HG03097 (cell line): Measurements from ENCODE around the gene ABCA7.
A peak's percentile ranks its signal among the peaks of the same experiment; 100 is the strongest.

Source experiments
- ATAC-seq: cut with Tn5 transposase; IDR thresholded peaks from one replicate; pipeline ENCODE4 v1.9.1; 2021; ENCODE audit not compliant: unreplicated experiment, low FRiP score

The ABCA7 gene

DNA sequence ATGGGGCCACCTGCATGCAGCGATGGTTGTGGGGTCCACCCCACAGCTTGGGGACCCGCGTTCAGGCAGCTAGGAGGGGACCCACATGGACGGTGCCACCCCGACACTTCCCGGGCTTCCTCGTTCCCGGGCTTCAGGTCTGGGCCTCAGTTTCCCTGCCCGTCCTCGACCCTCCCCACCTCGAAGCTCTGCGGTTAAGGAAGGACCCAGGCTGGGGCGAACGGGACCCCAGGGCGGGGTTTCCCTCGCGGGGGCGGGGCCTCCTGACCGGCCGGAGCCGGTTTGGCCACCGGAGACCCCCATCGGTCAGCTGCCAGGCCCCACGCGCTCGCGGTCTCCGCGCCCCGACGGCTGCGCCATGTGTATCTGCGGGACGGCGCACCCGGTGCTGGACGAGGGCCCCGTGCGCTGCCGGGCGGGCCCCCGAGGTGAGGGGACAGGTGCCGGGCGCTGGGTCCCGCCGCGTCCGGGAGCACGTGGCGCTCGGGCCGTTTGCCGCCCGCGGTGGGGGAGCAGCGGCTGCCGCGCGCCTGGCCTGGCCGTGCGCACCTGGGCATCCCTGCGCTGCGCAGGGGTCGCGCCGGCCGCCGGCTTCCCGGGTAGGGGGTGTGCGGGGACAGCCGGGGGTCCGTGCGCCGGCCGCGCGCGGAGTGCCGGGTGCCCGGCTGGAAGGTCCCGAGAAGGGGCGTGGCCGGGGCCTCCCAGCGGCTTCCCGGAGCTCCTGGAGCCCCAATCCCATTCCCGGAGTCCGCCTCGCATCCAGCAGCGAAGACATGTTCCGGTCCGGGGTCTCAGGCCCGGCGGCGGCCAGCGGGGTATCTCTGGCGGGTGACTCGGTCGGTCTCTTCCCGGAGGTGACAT lies 31.3 kb downstream of the ABCA7 start:
- ATAC-seq = no peak

DNA sequence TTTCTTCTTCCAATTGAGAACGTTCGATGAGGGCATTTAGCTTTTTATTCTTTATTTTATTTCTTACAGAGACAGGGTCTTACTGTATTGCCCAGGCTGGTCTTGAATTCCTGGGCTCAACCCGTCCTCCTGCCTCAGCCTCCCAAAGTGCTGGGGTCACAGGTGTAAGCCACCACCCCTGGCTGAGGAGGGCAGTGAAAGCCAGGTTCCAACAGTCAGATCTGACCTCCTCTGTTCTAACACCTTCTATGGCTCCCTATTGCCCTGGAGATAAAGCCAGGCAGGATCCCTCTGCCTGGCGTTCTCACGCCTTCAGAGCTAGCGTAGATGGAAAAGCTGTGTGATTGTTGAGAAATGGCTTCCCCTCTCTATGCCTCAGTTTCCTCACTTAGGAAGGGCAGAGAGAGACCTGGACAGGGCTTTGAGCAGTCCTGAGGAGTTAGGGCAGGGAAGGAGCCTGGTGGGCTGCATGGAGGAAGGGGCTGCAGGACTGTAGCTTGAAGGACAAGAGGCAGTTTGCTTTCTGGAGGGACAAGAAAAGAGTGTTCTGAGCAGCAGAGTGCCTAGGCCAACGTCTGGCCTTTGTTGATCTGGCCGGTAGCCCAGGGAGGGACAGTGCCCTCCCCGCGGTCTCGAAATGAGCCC lies 32.6 kb downstream of the ABCA7 start:
- no peak for ATAC-seq

DNA sequence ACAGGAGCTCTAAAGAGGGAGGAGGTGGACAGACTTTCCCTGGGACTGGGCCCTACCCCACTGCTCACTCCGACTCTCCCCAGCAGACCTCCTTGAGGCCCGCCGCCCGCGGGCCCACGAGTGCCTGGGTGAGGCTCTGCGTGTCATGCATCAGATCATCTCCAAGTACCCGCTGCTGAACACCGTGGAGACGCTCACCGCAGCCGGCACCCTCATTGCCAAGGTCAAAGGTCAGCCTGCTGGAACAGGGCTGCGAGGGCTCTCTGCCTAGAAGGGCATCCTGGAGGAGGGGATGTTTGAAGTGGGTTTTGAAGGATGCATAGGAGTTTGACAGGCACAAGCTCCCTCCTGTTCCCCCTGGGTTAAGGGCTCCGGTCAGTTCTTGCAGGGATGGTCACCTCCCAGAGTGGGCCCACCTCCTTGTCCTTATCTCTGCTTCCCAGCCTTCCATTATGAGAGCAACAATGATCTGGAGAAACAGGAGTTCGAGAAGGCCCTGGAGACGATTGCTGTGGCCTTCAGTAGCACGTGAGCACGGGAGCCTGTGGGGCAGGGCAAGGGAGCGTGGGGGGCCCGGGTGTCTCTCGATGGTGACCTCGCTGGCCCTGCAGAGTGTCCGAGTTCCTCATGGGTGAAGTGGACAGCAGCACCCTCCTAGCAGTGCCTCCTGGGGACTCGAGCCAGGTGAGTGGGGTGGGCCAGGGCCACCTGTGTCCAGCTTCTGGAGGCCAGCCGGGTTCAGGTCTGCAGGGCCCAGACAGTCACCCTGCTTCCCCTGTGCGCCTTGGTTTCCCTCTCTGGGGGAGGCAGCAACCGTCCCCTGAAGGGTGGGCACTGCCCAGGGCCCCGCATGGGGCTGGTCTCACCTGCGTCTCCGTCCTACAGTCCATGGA lies 33.4 kb downstream of the ABCA7 start:
- ATAC-seq = no peak

DNA sequence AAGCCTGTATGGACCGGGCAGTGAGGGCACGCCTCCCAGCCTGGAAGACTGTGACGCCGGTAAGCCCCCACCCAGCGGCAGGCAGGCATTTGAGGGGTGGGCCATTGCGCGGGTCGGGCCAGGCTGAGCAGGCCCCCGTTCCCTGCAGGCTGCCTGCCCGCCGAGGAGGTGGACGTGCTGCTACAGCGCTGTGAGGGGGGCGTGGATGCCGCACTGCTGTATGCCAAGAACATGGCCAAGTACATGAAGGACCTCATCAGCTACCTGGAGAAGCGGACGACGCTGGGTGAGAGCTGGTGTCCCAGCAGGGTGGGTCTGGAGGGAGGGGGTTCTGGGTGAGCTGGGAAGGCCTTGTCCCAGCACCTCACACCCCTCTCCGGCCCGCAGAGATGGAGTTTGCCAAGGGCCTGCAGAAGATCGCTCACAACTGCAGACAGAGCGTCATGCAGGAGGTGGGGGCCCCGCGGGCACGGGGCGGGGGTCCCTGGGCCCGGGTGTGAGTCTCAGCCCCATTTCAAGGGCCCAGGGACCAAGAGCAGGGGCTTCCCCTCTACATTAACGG lies 34.1 kb downstream of the ABCA7 start:
- no peak for ATAC-seq

DNA sequence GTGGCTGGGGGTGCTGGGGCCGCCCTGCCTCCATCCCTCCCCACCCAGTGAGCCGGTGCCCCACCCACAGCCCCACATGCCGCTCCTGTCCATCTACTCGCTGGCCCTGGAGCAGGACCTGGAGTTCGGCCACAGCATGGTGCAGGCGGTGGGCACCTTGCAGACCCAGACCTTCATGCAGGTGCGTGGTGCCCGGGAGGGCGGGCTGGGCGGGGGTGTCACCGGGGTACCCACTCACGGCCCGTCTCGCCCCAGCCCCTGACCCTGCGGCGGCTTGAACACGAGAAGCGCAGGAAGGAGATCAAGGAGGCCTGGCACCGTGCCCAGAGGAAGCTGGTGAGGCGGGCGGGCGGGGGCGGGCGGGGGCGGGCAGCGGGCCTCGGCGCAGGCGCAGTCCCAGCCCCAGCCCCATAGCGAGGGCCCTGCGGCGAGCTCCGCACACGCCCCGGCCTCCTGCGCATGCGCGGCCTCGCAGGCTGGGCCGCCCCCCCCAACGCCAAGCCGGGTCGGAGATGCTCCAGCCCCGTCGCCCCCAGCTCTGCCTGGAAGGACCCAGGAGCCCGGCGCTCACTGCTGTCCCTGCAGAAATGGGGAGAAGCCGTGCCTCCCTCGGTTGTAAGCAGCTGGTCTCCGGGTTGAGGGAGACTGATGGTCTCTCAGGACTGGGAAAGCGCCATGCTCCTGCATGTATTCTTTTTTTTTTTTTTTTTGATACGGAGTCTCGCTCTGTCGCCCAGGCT lies 34.8 kb downstream of the ABCA7 start:
- peak; percentile 39 for ATAC-seq

DNA sequence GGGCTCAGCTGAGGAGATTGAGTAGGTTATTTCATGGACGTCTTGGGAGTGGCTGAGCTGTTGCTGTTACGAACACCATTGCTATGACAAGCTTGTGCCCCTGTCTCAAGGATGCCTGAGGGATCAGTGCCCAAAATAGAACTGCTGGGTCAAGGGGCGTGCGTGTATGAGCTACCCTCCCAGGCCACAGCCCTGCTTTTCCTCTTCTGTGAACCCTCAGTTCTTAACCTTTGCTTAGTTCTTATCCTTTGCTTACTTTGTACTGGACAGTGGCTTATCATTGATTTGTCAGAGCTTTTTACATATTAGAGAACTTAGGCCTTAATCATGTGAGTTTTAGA lies 36.1 kb downstream of the ABCA7 start:
- no peak for ATAC-seq

DNA sequence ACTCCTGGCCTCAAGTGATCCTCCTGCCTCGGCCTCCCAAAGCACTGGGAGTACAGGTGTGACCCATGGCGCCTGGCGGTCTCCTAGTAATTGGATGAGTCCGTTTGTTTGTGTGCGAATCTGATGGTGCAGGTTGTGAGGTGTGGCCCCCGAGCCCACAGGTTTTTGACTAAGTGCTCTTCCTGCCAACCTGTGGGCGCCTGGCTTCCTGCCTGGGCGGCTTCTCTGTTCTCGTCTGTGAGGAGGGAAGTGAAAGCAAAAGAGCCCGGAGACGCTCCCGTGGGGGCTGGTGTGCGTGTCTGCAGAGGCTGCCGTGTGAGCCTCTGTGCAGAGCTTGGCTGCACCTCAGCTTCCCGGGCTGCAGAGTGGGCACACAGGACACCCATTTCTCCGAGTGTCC lies 37.0 kb downstream of the ABCA7 start:
- peak; percentile 66 for ATAC-seq

DNA sequence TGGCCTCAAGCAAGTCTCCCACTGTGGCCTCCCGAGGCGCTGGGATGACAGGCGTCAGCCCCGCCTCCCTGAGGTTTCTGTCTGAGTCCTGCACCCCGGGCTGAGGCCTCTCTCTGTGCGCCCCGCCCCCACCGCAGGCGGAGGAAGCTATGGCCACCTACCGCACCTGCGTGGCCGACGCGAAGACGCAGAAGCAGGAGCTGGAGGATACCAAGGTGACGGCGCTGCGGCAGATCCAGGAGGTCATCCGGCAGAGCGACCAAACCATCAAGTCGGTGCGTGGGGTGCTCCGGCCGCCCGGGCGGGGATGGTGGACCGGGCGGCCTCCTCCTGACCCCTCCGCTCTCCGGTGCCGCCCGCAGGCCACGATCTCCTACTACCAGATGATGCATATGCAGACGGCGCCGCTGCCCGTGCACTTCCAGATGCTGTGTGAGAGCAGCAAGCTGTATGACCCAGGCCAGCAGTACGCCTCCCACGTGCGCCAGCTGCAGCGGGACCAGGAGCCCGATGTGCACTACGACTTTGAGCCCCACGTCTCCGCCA lies 39.7 kb downstream of the ABCA7 start:
- ATAC-seq = no peak

DNA sequence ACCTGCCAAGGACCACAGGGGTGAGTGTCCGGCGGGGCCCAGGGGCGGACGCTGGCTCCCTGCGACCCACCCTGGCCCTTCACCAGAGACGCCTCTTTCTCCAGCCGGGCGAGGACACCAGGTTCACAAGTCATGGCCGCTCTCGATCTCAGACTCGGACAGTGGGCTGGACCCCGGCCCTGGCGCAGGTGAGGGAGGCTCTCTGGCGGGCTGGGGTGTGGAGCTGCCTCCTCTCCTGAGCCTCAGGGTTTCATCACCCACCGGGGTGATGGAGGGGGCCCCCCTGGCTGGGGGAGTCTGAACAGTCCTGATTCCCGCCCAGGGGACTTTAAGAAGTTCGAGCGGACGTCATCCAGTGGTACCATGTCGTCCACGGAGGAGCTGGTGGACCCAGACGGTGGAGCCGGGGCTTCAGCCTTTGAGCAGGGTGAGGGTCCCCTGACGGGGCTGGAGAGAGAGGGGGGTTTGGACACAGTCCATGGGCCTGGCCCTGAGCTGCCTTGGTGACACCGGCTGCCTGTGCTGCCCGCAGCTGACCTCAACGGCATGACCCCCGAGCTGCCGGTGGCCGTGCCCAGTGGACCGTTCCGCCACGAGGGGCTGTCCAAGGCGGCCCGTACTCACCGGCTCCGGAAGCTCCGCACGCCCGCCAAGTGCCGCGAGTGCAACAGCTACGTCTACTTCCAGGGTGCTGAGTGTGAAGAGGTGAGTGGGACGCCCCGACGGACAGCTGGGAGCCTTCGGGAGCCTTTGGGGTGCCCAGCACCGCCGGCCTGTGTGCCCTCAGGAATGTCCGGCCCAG lies 40.7 kb downstream of the ABCA7 start:
- no peak for ATAC-seq

DNA sequence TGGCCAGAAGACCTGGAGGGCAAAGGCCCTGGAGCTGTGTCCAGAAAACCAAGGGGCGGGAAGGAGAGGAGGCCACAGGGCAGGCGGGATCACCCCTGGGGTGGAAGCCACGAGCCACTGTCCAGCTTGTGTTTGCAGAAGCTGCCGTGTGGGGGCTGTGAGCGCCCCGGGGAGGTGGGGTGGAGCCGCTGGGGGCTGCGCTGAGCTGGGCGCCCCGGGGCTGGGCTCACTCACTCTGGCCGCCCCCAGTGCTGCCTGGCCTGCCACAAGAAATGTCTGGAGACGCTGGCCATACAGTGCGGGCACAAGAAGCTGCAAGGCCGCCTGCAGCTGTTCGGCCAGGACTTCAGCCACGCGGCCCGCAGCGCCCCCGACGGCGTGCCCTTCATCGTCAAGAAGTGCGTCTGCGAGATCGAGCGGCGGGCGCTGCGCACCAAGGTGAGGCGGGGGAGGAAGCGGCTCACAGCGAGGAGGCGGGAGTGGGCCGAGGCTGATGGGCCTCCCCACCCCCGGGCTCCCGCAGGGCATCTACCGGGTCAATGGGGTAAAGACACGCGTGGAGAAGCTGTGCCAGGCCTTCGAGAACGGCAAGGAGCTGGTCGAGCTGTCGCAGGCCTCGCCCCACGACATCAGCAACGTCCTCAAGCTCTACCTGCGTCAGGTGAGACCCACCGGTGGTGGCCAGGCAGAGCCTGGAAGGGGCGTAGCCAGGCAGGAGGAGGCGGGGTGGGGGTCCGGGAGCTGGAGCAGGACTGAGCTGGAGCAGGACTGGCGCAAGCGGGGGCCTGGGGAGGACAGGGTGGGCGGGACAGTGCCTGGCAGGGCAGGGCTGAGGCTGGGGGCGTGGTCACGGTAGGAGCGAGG lies 41.6 kb downstream of the ABCA7 start:
- ATAC-seq = no peak

DNA sequence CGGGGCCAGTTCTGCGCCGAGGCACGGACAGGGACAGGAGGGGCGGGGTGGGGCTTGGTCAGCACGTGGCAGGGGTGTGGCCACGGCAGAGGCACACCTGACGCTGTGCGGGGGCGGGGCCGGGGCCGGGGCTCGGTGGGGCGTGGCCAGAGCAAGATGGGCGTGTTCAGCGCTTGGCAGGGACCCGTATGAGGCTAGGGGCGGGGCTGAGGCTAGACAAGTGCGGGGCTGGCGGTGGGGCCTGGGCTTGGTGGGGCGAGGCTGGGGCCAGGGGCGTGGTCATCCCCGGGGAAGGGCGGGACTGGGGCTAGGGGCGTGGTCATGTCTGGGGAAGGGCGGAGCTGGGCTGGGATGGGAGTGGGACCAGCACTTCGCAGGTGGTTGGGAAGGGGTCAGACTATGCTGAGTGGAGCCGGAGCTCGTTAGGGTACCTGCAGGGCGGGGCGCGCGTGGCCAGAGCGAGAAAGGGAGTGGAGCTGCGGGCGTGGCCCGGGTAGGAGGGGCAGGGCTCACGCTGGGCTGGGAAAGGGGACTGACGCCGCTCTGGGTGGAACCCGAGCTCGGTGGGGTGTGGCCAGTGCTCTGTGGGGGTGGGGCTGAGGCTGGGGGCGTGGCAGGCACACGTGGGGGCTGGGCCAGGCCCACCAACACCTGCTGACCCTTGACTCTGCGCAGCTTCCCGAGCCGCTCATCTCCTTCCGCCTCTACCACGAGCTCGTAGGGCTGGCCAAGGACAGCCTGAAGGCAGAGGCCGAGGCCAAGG lies 42.4 kb downstream of the ABCA7 start:
- no peak for ATAC-seq

DNA sequence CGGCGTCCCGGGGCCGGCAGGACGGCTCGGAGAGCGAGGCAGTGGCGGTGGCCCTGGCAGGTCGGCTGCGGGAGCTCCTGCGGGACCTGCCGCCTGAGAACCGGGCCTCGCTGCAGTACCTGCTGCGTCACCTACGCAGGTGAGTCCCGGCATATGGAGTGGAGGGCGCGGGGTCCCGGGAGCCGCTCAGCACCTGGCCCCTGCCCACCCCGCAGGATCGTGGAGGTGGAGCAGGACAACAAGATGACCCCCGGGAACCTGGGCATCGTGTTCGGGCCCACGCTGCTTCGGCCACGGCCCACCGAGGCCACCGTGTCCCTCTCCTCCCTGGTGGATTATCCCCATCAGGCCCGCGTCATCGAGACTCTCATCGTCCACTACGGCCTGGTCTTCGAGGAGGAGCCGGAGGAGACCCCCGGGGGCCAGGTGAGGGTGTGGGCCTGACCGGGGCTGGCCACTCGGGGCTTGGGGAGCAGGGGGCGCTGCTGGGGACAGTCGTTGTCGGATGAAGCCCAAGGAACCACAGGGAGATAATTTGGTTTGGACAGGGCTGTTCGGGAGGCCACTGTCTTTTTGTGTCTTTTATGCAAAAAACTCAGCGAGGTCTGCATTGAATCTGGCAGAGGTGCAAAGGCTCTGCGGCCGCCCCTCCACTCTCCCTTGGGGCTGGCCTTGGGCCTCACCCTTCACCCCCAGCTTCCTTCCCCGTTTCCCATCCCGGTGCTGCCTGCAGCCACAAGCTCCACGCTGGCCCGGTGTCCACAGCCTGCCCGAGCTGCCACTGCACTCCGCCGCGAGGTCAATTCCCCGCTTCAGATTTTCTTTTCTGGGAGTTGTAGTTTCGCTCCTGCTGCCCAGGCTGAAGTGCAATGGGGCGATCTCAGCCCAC lies 43.3 kb downstream of the ABCA7 start:
- ATAC-seq = no peak

DNA sequence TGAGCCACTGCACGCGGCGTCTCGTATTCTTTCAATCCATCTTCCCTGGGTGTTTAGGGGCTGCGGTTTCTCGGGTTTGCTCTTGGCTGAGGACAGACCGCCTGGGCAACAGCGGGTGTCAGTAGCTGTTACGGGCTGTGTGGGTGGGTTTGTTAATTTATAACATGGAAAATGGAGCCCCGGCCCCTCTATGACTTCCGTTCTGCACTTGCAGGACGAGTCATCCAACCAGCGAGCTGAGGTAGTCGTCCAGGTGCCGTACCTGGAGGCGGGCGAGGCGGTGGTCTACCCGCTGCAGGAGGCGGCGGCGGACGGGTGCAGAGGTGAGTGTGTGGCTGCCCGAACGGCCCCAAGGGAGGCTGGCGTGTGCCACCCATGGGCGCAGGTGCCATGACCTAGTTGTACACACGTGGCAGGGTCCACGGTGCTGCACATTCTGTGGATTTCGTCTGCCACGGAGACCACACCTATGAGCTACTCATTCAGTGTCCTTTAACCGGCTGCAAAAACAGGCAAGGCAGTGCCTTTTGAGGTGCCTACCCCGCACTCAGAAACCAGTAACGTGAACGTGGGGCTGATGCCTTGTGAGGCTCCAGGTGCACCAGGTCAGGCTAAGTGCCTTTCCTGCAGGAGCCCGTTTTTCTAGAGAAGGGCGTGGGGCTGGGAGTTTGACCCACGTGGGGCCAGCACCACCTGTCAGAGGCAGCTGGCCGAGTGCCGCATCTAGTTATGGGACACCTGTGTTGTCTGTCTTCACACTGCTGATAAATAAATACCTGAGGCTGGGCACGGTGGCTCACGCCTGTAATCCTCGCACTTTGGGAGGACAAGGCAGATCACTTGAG lies 44.3 kb downstream of the ABCA7 start:
- ATAC-seq = no peak

DNA sequence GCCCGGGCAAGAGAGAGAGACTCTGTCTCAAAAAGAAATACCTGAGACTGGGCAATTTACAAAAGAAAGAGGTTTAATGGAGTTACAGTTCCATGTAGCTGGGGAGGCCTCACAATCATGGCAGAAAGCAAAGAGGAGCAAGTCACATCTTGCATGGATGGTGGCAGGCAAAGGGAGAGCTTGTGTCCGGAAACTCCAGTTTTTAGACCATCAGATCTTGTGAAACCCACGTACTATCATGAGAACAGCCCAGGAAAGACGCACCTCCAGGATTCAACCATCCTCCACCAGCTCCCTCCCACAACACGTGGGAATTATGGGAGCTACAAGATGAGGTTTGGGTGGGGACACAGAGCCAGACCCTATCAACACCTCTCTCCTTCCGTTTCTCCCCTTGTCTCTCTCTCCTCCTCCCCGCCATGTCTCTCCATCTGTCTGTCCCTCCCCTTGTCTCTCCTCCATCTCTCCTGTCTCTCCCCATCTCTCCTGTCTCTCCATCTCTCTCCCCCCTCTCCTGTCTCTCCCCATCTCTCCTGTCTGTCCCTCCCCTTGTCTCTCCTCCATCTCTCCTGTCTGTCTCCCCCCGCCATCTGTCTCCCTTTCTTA lies 45.2 kb downstream of the ABCA7 start:
- no peak for ATAC-seq

DNA sequence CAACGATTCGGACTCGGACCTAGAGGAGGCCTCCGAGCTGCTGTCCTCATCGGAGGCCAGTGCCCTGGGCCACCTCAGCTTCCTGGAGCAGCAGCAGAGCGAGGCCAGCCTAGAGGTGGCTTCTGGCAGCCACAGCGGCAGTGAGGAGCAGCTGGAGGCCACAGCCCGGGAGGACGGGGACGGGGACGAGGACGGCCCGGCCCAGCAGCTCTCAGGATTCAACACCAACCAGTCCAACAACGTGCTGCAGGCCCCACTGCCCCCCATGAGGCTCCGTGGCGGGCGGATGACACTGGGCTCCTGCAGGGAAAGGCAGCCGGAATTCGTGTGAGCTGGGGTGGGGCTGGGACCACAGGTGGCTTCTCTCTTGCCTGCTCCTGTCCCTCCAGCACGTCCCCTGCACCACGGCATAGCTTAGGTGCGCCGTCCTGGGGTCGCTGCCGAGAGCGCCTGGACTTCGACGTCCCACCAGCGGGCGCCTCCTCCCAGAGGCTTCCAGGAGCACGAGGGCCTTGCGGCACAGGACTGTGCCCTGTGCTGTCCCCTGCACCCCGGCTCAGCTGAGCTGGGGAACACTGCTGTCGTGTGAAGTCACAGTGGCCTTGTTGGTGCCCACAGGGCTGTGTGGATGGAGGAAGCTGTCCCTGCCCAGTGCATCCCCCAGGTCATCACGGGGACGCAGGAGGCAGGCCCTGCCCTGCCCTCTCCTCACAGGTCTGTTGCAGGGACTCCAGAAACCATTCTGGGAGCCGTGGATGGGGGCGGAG lies 46.0 kb downstream of the ABCA7 start:
- no peak for ATAC-seq
